ENCODE data around the gene CCDC88C.

DNA sequence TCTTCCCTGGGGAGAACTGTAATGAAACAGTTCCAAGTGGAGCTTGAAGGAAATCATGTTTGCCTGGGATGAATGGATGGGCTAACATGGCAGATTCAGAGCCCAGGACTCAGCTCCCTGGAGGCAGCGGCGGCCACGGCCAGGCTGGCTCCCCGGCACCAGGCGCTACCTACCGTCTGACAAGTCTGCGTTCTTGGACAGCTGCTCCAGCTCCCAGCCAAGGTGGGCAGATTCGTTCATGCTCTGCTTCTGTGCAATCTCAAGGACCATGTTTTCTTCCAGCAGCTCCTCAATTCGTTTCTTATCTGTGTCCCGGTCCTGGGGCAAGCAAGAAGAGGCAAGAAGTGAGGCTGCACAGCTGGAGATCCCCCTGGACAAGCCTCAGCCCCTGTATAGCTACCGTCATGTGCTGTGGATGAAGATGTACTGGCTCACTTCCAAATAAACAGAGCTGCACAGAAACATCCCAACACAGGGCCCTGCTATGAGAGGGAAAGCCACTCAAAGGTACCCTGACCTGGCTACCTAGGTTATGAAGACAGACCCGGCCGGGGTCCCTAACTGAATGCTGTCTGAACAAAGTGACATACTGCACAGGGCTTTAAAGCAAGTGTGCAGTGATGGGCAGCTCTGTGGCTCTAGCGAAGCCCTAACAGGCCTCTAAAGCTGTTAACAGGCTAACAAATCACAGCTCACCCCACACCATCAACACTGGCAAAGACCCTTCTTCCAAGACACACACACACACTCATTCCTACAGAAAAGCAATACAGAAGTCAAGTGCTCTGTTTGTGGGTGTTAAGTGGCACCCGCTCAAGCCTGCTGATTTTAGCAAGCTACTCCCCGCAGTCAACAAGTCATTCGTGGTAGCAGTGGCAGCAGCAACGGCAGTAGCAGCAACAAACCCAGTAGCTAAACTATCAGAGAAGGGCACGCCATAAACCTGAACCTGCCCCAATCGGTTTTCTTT, 92.7 kb downstream of the CCDC88C start:
- TF ChIP-seq CTCF (IDR thresholded peaks at IDR 0.05), result no peak
- no peak for TF ChIP-seq ZFX (IDR thresholded peaks at IDR 0.05; ENCODE audit: borderline replicate concordance)

All from 22Rv1 (cell line).